Hepatocyte (in vitro differentiated cells): ENCODE results near the gene RPUSD3.
"Not testable (repeated sequence)": the region's sequence is repeated elsewhere in the genome, so short reads cannot be mapped to it uniquely, and the experiment has no call there.

Experiments
- CTCF ChIP-seq: fragments of 200-600 bp; sonication (generic); IDR thresholded peaks from 2 replicates; pipeline ENCODE4 v1.5.1; 2016; ENCODE audit warnings: antibody characterized with exemption, mild to moderate bottlenecking; ENCODE audit not compliant: poor library complexity
- EZH2 ChIP-seq: fragments of 200-600 bp; sonication (generic); IDR thresholded peaks from 2 replicates; pipeline ENCODE4 v1.6.1; 2016; ENCODE audit warnings: antibody characterized with exemption, mild to moderate bottlenecking, borderline replicate concordance
- EZH2phosphoT487 ChIP-seq: fragments of 200-600 bp; sonication (generic); IDR thresholded peaks from one replicate; pipeline ENCODE4 v1.6.1; 2018; ENCODE audit warnings: antibody characterized with exemption, mild to moderate bottlenecking, low read depth, moderate library complexity; ENCODE audit not compliant: unreplicated experiment, severe bottlenecking

DNA sequence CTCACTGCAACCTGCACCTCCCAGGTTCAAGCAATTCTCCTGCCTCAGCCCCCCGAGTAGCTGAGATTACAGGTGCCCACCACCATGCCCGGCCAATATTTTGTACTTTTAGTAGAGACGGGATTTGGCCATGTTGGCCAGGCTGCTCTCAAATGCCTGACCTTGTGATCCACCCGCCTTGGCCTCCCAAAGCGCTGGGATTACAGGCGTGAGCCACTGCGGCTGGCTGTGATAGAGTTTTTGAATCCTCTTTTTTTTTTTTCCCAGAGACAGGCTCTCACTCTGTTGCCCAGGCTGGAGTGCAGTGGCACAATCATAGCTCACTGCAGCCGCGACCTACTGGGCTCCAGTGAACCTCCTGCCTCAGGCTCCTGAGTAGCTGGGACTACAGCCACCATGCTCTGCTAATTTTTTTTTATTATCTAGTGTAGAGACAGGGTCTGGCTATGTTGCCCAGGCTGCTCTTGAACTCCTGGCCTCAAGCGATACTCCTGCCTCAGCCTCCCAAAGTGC, 21.4 kb upstream of the RPUSD3 start:
- TF ChIP-seq CTCF, EZH2, EZH2phosphoT487: not testable (repeated sequence)
